Astrocyte (in vitro differentiated cells and primary cell): ENCODE results near the gene PKD1.

Source experiments
- CTCF ChIP-seq: IDR thresholded peaks from 2 replicates; pipeline ENCODE4 v1.5.1; 2011; ENCODE audit warnings: low read depth, mild to moderate bottlenecking, inconsistent platforms, low read length, moderate library complexity; ENCODE audit not compliant: insufficient read depth
- EZH2 ChIP-seq: IDR thresholded peaks from 2 replicates; pipeline ENCODE4 v1.6.1; 2012; ENCODE audit warnings: mild to moderate bottlenecking, low read length, inconsistent platforms; ENCODE audit not compliant: insufficient read depth

DNA sequence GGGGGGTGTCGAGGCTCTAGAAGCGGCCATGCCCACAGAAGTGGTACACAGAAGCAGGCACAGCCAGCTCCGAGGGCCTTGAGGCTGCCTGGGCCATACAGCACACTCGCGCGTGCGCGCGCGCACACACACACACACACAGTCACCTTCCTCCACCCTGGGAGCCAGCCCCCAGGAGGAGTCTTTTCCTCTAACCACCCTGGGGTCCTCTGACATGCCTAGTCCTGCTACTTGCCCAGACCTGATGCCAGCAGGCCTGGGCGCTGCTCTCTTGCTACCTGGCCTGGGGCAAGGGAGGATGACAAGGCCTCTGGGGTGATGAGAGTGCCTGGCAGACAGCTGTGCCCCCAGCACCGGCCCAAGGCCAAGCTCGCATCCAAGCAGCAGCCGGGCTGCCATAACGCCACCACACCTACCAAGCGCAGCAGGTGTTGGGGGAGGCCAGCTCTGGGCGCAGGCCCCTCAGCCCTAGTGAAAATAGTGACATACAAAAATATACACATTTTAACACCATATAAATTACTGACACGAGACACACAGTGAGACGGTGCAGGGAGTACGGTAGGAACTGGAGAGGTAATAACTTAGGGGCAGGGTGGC is 46.8 kb downstream of the PKD1 start:
- TF ChIP-seq CTCF (no peak), EZH2 (no peak)
